T-helper 1 cell (primary cell): Measurements from ENCODE around the gene GAL3ST2.
"Not testable (repeated sequence)": the region's sequence is repeated elsewhere in the genome, so short reads cannot be mapped to it uniquely, and the experiment has no call there.

Source experiments
- DNase-seq, 5 donors: peaks; one replicate each; pipeline ENCODE4 v3.0.0-alpha.2; 2012 to 2020
- total RNA-seq, 4 donors: gene quantifications; one replicate each; lab custom pipeline; 2026; lab: John Stamatoyannopoulos, UW

Gene GAL3ST2
- 0 to 0.24 (median 0.11) reads per million in 4 donors for total RNA-seq

GRCh38 chr2:241776336-241777169, at the start of gene GAL3ST2:
GAL3ST2 (plus strand) TSS chr2:241776822; CDS start chr2:241776956, 134 bp downstream.
- no peak for DNase-seq

DNA sequence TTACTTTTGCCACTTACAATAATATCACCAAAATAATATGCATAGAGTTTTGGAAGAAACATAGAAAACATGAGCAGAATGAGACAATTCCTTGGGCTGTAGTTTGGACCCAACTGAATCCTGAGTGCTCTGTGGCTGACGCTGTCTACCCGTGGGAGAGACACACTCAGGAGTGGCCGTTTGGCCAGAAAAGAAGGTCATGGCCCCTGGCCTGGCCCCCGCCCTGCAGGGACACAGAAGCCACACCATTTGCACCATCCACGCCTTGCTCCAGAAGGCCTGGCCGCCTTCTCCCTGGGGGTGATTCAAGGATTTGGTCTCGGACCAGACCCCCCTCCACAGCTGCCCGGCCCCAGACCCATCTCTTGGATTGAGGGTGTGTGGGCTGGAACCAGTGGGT, 48.6 kb upstream of the GAL3ST2 start:
- no peak for DNase-seq

- DNase-seq = no peak
These were observed 48.0 kb upstream of the GAL3ST2 start for GRCh38 chr2:241728627-241729026.

DNA sequence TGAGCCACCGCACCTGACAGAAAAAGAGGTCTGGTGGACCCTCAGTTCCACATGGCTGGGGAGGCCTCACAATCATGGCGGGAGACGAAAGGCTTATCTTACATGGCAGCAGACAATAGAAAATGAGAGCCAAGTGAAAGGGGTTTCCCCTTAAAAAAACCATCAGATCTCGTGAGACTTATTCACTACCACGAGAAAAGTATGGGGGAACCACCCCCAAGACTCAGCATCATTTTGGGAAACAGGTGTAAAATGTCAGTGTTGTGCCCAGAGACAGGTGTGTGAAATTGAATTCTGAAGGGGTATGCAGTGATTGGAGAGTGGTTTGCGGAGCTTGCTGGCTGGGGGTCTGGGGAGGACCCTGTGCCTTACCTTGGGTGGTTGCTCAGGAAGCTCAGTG, 46.8 kb upstream of the GAL3ST2 start:
- no peak for DNase-seq

GRCh38 chr2:241730671-241731293, 45.8 kb upstream of the GAL3ST2 start:
- peak in 1 of 5 donors; percentile 35 for DNase-seq

DNA sequence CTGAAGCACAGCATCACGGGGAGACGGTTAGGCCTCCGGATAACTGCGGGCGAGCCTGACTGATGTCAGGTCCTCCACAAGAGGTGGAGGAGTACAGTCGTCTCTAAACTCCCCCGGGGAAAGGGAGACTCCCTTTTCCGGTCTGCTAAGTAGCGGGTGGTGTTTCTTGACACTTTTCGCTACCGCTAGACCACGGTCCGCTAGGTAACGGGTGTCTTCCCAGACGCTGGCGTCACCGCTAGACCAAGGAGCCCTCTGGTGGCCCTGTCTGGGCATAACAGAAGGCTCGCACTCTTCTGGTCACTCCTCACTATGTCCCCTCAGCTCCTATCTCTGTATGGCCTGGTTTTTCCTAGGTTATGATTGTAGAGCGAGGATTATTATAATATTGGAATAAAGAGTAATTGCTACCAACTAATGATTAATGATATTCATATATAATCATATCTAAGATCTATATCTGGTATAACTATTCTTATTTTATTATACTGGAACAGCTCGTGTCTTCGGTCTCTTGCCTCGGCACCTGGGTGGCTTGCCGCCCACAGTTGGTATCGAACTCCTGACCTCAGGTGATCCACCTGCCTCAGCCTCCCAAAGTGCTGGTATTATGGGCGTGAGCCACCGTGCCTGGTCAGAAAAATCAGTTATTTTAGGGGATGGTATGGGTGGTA, 44.0 kb upstream of the GAL3ST2 start:
- DNase-seq = peak in 2 of 5 donors; percentile 43 to 51

DNA sequence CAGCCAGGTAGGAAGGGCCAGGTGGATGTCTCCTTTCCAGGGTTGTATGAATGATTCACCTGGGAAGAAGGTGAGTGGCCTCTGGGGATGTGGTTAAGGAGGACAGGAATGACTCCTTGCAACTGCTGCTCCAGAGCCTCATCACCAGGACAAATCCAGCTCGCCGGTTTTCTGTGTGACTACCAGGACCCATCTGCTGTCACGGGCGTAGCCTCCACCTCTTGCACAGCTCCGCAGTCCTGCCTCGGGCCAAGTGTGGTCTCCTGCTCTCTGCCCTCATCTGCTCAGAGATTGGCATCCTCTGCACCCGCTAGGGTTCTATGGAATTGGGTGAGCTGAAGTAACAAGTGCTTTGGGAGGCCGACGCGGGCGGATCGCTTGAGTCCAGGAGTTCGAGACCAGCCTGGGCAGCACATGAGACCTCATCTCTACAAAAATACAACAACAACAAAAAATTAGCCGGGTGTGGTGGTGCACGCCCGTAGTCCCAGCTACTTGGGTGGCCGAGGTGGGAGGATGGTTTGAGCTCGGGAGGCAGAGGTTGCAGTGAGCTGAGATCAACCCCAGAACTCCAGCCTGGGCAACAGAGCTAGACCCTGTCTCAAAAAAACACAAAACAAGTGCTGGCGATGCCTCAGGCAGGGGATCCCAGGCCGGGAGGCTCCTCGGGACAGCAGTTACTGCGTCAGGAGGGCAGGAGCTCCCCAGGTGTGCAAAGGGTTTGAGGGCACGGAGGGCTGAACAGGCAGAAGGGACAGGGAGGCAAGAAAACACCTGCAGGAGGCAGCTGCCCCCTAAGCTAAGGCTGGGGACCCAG, 43.0 kb upstream of the GAL3ST2 start:
- no peak for DNase-seq

DNA sequence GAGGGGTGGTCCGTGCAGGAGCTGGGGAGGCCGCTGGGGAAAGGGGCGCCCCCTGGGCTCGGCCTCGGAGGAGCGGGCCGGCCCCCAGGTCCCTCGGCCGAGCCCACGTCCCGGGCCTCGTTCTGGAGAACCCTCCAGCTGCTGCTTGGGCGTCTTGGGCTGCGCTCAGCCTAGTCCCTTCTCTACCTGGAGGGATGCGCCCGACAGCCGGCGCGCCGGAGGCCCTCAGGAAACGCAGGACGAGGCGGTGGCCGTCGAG, 42.5 kb upstream of the GAL3ST2 start:
- no peak for DNase-seq

- peak; percentile 87 to 93 (median 91) for DNase-seq
These were observed 42.0 kb upstream of the GAL3ST2 start, which contains the start of gene D2HGDH for GRCh38 chr2:241734467-241735208. D2HGDH (plus strand) TSS chr2:241734630; CDS start chr2:241735225, 595 bp downstream.

DNA sequence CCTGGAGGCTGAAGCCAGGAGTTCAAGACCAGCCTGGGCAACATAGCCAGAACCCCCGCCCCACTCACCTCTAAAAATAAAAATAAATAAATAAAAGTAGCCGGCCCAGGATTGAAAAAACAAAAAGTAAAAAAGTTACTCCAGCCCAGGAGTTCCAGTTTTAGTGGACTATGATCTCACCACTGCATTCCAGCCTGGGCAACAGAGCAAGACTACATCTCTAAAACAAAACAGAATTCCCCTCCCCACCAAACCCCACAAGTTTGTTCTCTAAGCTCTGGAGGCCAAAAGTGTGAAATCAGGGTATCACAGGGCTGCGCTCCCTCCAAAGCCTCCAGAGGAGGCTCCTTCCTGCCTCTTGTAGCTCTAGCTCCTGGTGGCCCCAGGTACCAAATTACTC, 40.5 kb upstream of the GAL3ST2 start:
- DNase-seq = no peak

GRCh38 chr2:241738040-241738686, 38.5 kb upstream of the GAL3ST2 start:
- no peak for DNase-seq

DNA sequence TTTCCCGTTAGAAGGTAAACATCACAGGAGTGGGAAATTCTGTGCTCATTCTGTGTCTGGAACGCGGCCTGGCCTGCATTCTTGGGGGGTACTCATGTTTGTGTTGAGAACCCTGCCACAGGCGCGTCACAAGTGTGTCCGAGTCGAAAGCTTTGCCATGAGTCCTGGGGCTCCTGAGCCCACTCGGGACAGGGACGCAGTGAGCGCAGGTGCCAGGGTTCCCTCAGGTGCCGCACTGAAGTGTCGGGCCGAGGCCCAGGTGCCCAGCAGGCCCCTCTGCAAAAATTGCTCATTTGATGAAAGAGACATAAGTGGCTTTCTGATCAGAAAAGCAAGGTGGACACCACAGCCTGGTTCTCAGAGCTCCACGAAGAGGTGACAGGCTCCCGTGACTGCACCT, 37.4 kb upstream of the GAL3ST2 start:
- DNase-seq = no peak

GRCh38 chr2:241739651-241740050, 37.0 kb upstream of the GAL3ST2 start:
- DNase-seq = peak in 1 of 5 donors; percentile 40

GRCh38 chr2:241741016-241741415, 35.6 kb upstream of the GAL3ST2 start:
- DNase-seq = peak in 1 of 5 donors; percentile 78

- no peak for DNase-seq
These were observed 34.2 kb upstream of the GAL3ST2 start for GRCh38 chr2:241742320-241742939.

GRCh38 chr2:241743008-241743407, 33.6 kb upstream of the GAL3ST2 start:
- DNase-seq = not testable (repeated sequence)

- DNase-seq = no peak
These were observed 33.0 kb upstream of the GAL3ST2 start for GRCh38 chr2:241743620-241744019.

- DNase-seq = no peak
These were observed 32.4 kb upstream of the GAL3ST2 start for GRCh38 chr2:241744028-241744754.

DNA sequence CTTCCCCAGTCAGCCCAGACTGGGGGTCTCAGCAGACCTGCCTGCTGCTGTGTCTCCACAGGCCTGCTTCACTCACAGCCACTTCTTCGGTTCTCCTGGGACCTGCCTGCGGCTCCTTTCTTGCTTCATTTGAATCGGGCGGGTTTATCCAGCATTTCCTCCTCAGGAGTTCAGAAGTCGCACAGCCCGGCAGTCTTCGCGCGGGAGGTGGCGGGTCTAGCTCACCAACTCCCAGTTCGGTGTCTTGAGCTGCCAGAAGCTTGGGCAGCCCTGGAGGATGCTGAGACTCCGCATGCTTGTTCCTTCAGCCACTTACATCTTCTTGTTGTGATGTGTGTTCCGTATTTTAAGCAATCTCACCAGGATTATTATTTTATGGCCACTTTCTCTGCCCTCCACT, 31.3 kb upstream of the GAL3ST2 start:
- no peak for DNase-seq

GRCh38 chr2:241746084-241746483, 30.5 kb upstream of the GAL3ST2 start:
- no peak for DNase-seq
